Measurements from ENCODE around the gene TPSAB1. TPM values are rescaled to one million over a fixed set of nuclear protein-coding genes. Genes with fewer than 3 reads are reported as not detected.

TPSAB1 gene
- total RNA-seq, 1 experiment from 2014 or later, result not detected

- BruUV-seq (replicated peaks), result no TSS peak
- no peak for DNase-seq (ENCODE audit: low read depth, low spot score)
- ChIA-PET POLR2A (no interaction called here), CTCF (no interaction called here)
- Histone ChIP-seq H3K4me3 (ENCODE audit: low read depth in 2 of 2, low read length in 2 of 2) (no peak overlapping the region), H3K4me1 (ENCODE audit: control insufficient read depth, insufficient read depth, low read length) (peaks cover 10% of the 10 kb centered on the region), H3K9me3 (ENCODE audit: control insufficient read depth, insufficient read depth, low read depth, low read length) (no peaks in the 10 kb centered on the region), H3K36me3 (ENCODE audit: control insufficient read depth, insufficient read depth, low read length) (no peaks in the 10 kb centered on the region), H3K27me3 (ENCODE audit: control insufficient read depth, insufficient read depth, low read length) (no peaks in the 10 kb centered on the region), H3K27ac (ENCODE audit: low read length) (no peak overlapping the region)
- no peak for ATAC-seq
- intact Hi-C loops (cut with micrococcal nuclease; ENCODE audit: unreplicated experiment), result no loop called here
- TF ChIP-seq SIN3A (IDR thresholded peaks at IDR 0.05; ENCODE audit: borderline replicate concordance, insufficient read depth, low read depth, low read length), result no peak
- TF ChIP-seq POLR2AphosphoS5 (IDR thresholded peaks at IDR 0.05; ENCODE audit: low read depth, low read length), result no peak
- no peak for TF ChIP-seq TCF7L2 (IDR thresholded peaks at IDR 0.05; ENCODE audit: low read depth, low read length)
- TF ChIP-seq, protein P1, sequence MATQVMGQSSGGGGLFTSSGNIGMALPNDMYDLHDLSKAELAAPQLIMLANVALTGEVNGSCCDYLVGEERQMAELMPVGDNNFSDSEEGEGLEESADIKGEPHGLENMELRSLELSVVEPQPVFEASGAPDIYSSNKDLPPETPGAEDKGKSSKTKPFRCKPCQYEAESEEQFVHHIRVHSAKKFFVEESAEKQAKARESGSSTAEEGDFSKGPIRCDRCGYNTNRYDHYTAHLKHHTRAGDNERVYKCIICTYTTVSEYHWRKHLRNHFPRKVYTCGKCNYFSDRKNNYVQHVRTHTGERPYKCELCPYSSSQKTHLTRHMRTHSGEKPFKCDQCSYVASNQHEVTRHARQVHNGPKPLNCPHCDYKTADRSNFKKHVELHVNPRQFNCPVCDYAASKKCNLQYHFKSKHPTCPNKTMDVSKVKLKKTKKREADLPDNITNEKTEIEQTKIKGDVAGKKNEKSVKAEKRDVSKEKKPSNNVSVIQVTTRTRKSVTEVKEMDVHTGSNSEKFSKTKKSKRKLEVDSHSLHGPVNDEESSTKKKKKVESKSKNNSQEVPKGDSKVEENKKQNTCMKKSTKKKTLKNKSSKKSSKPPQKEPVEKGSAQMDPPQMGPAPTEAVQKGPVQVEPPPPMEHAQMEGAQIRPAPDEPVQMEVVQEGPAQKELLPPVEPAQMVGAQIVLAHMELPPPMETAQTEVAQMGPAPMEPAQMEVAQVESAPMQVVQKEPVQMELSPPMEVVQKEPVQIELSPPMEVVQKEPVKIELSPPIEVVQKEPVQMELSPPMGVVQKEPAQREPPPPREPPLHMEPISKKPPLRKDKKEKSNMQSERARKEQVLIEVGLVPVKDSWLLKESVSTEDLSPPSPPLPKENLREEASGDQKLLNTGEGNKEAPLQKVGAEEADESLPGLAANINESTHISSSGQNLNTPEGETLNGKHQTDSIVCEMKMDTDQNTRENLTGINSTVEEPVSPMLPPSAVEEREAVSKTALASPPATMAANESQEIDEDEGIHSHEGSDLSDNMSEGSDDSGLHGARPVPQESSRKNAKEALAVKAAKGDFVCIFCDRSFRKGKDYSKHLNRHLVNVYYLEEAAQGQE (IDR thresholded peaks at IDR 0.05; ENCODE audit: insufficient read depth in 1 of 2, low read depth in 2 of 2, low read length in 1 of 2), result no peak
- no peak for TF ChIP-seq CTCF (IDR thresholded peaks at IDR 0.05)
- in situ Hi-C loops (cut with HindIII; ENCODE audit: low pct_unique_long_range_greater_than_20kb, low sequenced_read_pairs), result no loop called here
Measured at GRCh38 chr16:1283296-1283695, 42.8 kb downstream of the TPSAB1 start.

GRCh38 chr16:1283996-1284616 is 43.6 kb downstream of the TPSAB1 start:
- CTCF ChIA-PET, result interaction anchor here (0.6 kb wide), 2 partner anchors 10 to 47 kb away, joined by 3 read pairs; no protein-coding TSS in a partner anchor
- Histone ChIP-seq H3K27ac (ENCODE audit: low read length) (no peak overlapping the region), H3K9me3 (ENCODE audit: control insufficient read depth, insufficient read depth, low read depth, low read length) (no peaks in the 10 kb centered on the region), H3K4me1 (ENCODE audit: control insufficient read depth, insufficient read depth, low read length) (peaks cover 4% of the 10 kb centered on the region; the same call in 1 of the 2 replicates), H3K4me3 (ENCODE audit: low read depth in 2 of 2, low read length in 2 of 2) (no peak overlapping the region), H3K36me3 (ENCODE audit: control insufficient read depth, insufficient read depth, low read length) (no peaks in the 10 kb centered on the region), H3K27me3 (ENCODE audit: control insufficient read depth, insufficient read depth, low read length) (no peaks in the 10 kb centered on the region)
- TF ChIP-seq, protein P1 (IDR thresholded peaks at IDR 0.05; ENCODE audit: insufficient read depth in 1 of 2, low read depth in 2 of 2, low read length in 1 of 2), result no peak
- TF ChIP-seq TCF7L2 (IDR thresholded peaks at IDR 0.05; ENCODE audit: low read depth, low read length), result no peak
- TF ChIP-seq POLR2AphosphoS5 (IDR thresholded peaks at IDR 0.05; ENCODE audit: low read depth, low read length), result no peak
- TF ChIP-seq CTCF (IDR thresholded peaks at IDR 0.05), result no peak
- no peak for TF ChIP-seq SIN3A (IDR thresholded peaks at IDR 0.05; ENCODE audit: borderline replicate concordance, insufficient read depth, low read depth, low read length)
- in situ Hi-C loops (cut with HindIII; ENCODE audit: low pct_unique_long_range_greater_than_20kb, low sequenced_read_pairs) (no loop called here), intact Hi-C loops (cut with micrococcal nuclease; ENCODE audit: unreplicated experiment) (no loop called here)
- peak; percentile 36; the same call in 1 of the 2 replicates for ATAC-seq
- POLR2A ChIA-PET, result interaction anchor here (0.5 kb wide), 1 partner anchor 133 kb away, joined by 10 read pairs; no protein-coding TSS in a partner anchor
- no TSS peak for BruUV-seq (replicated peaks)
- DNase-seq (ENCODE audit: low read depth, low spot score), result no peak
